ENCODE results near the gene TMEM208.

DNA sequence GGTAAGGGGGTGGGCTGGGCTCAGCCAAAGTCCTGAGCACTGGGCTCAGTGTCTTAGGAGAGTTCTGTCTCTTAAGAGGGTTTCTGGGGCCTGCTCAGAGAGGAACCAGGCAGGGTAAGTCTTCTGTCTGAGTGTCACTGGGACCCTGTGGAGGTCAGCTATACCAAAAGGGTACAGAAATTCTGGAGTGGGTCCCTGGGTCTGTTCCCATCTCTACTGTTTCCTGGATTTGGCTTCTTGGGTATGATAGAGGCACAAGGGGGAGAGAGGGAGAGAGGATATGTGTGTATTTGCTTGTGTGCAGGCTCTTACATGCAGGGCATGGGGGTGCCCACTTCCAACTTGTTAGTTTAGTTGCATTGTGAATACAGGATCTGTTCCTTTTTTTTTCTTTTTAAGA, 33.4 kb upstream of the TMEM208 start:
- TF ChIP-seq KDM5B (CRISPR knock-in tag; IDR thresholded peaks at IDR 0.05; ENCODE audit: borderline replicate concordance): no peak
- no peak for TF ChIP-seq RFXAP (CRISPR knock-in tag; IDR thresholded peaks at IDR 0.05; ENCODE audit: borderline replicate concordance)
- TF ChIP-seq, protein P1, sequence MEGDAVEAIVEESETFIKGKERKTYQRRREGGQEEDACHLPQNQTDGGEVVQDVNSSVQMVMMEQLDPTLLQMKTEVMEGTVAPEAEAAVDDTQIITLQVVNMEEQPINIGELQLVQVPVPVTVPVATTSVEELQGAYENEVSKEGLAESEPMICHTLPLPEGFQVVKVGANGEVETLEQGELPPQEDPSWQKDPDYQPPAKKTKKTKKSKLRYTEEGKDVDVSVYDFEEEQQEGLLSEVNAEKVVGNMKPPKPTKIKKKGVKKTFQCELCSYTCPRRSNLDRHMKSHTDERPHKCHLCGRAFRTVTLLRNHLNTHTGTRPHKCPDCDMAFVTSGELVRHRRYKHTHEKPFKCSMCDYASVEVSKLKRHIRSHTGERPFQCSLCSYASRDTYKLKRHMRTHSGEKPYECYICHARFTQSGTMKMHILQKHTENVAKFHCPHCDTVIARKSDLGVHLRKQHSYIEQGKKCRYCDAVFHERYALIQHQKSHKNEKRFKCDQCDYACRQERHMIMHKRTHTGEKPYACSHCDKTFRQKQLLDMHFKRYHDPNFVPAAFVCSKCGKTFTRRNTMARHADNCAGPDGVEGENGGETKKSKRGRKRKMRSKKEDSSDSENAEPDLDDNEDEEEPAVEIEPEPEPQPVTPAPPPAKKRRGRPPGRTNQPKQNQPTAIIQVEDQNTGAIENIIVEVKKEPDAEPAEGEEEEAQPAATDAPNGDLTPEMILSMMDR (CRISPR knock-in tag; IDR thresholded peaks at IDR 0.05): no peak
- TF ChIP-seq FOXK2 (IDR thresholded peaks at IDR 0.05): no peak
- TF ChIP-seq, protein P2, sequence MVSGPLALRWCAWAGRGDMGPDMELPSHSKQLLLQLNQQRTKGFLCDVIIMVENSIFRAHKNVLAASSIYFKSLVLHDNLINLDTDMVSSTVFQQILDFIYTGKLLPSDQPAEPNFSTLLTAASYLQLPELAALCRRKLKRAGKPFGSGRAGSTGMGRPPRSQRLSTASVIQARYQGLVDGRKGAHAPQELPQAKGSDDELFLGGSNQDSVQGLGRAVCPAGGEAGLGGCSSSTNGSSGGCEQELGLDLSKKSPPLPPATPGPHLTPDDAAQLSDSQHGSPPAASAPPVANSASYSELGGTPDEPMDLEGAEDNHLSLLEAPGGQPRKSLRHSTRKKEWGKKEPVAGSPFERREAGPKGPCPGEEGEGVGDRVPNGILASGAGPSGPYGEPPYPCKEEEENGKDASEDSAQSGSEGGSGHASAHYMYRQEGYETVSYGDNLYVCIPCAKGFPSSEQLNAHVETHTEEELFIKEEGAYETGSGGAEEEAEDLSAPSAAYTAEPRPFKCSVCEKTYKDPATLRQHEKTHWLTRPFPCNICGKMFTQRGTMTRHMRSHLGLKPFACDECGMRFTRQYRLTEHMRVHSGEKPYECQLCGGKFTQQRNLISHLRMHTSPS (CRISPR knock-in tag; IDR thresholded peaks at IDR 0.05; ENCODE audit: low read depth): no peak
- no peak for TF ChIP-seq NR3C1 (CRISPR knock-in tag; IDR thresholded peaks at IDR 0.05)
- TF ChIP-seq, protein P3, sequence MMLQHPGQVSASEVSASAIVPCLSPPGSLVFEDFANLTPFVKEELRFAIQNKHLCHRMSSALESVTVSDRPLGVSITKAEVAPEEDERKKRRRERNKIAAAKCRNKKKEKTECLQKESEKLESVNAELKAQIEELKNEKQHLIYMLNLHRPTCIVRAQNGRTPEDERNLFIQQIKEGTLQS (CRISPR knock-in tag; IDR thresholded peaks at IDR 0.05): no peak
- no peak for TF ChIP-seq SAFB2 (CRISPR knock-in tag; IDR thresholded peaks at IDR 0.05; ENCODE audit: borderline replicate concordance, low read depth)
- no peak for TF ChIP-seq HNRNPK (IDR thresholded peaks at IDR 0.05; ENCODE audit: low read depth, low read length, poor library complexity, severe bottlenecking)
- TF ChIP-seq EZH2 (conservative IDR thresholded peaks at IDR 0.05; ENCODE audit: low read depth, low read length): no peak
- no peak for TF ChIP-seq SP4 (CRISPR knock-in tag; IDR thresholded peaks at IDR 0.05)

Measured in HepG2 (cell line).